Uterus (tissue), 4 donors: ENCODE results near the gene SETD1A. TPM values are rescaled to one million over a fixed set of nuclear protein-coding genes. Genes with fewer than 3 reads are reported as not detected.

Experiments
- DNase-seq, 2 donors: peaks; one replicate each; pipeline ENCODE4 v3.0.0-alpha.2; 2019 to 2020
- H3K27ac ChIP-seq, 2 donors: fragments of 200-600 bp; sonication (generic); 1 replicate in 1 of 2; 2 replicates in 1 of 2; pipeline ENCODE4 v1.5.1; 2016 to 2018
- H3K27me3 ChIP-seq, 2 donors: fragments of 200-600 bp; sonication (generic); one replicate each; pipeline ENCODE4 v1.5.1; 2018 to 2019; ENCODE audit warnings: control low read depth in 1 of 2
- H3K36me3 ChIP-seq, 2 donors: fragments of 200-600 bp; sonication (generic); one replicate each; pipeline ENCODE4 v1.5.1; 2019; ENCODE audit warnings: control low read depth in 1 of 2
- H3K4me1 ChIP-seq, 2 donors: fragments of 200-600 bp; sonication (generic); one replicate each; pipeline ENCODE4 v1.5.1; 2018 to 2019; ENCODE audit warnings: control low read depth in 1 of 2
- H3K4me3 ChIP-seq, 2 donors: fragments of 200-600 bp; sonication (generic); 1 replicate in 1 of 2; 2 replicates in 1 of 2; pipeline ENCODE4 v1.5.1; 2018 to 2019; ENCODE audit warnings: mild to moderate bottlenecking in 1 of 2
- H3K9me3 ChIP-seq, 2 donors: fragments of 200-600 bp; sonication (generic); one replicate each; pipeline ENCODE4 v1.5.1; 2019; ENCODE audit warnings: control low read depth in 1 of 2
- CTCF ChIP-seq, 4 experiments: fragments of 200-600 bp in 2 of 4; fragments of 450-650 bp in 2 of 4; sonication (generic) in 2 of 4; IDR thresholded peaks; one replicate each; pipeline ENCODE4 v1.5.1; 2016 to 2019; ENCODE audit warnings: antibody characterized with exemption in 4 of 4, mild to moderate bottlenecking in 2 of 4, moderate library complexity in 1 of 4
- POLR2A ChIP-seq, 2 donors: fragments of 450-650 bp; IDR thresholded peaks; one replicate each; pipeline ENCODE4 v1.6.1; 2016; ENCODE audit warnings: antibody characterized with exemption in 2 of 2, mild to moderate bottlenecking in 1 of 2, moderate library complexity in 1 of 2
- intact Hi-C: fragments of 100-400 bp; cut with DNase I; formaldehyde crosslinking; loops from one replicate; pipeline ENCODE4 v1.15.1; 2023; ENCODE audit warnings: low total_unique reads
- total RNA-seq, 4 donors: library from RNA; depleted of rRNA in 3 of 4; stranded (reverse); fragments of >200 nt in 3 of 4; gene quantifications; one replicate each; pipeline versions ENCODE4 v1.1.0 to v1.2.4, GENCODE V29; 2014 to 2023
- donor health status: DM: yes; HTN: yes; CAD: no.

SETD1A gene
- total RNA-seq, 4 donors from 2014 or later: 2.1 to 31.7 (median 3.5) TPM

GRCh38 chr16:31004658-31005057, 47.1 kb downstream of the SETD1A start:
- peaks cover 0 to under 1% of the 10 kb centered on the region in 2 donors for H3K27me3 ChIP-seq
- no peak overlapping the region for H3K27ac ChIP-seq
- intact Hi-C loops: no loop called here

GRCh38 chr16:31005350-31006085, 48.0 kb downstream of the SETD1A start:
- Histone ChIP-seq H3K36me3 (no peaks in the 10 kb centered on the region), H3K27ac (no peak overlapping the region), H3K4me1 (no peaks in the 10 kb centered on the region), H3K4me3 (no peak overlapping the region), H3K27me3 (peaks cover 0 to 6% of the 10 kb centered on the region in 2 donors), H3K9me3 (no peaks in the 10 kb centered on the region)
- intact Hi-C loops: no loop called here
- DNase-seq: no peak
- TF ChIP-seq CTCF (IDR thresholded peaks at IDR 0.05) (no peak), POLR2A (IDR thresholded peaks at IDR 0.05) (no peak)

More at GRCh38 chr16:31004658-31005057, 47.1 kb downstream of the SETD1A start:
- H3K36me3 ChIP-seq: no peaks in the 10 kb centered on the region
- no peaks in the 10 kb centered on the region for H3K9me3 ChIP-seq
- H3K4me1 ChIP-seq: no peaks in the 10 kb centered on the region
- DNase-seq: no peak
- TF ChIP-seq CTCF (IDR thresholded peaks at IDR 0.05) (no peak), POLR2A (IDR thresholded peaks at IDR 0.05) (no peak)
- no peak overlapping the region for H3K4me3 ChIP-seq

- no peak overlapping the region for H3K27ac ChIP-seq
- TF ChIP-seq POLR2A (IDR thresholded peaks at IDR 0.05) (no peak), CTCF (IDR thresholded peaks at IDR 0.05) (no peak)
These were observed 48.5 kb downstream of the SETD1A start for GRCh38 chr16:31006086-31006385.

GRCh38 chr16:31006589-31006988, 49.0 kb downstream of the SETD1A start:
- H3K9me3 ChIP-seq: no peaks in the 10 kb centered on the region
- no peak for DNase-seq
- H3K4me1 ChIP-seq: no peaks in the 10 kb centered on the region
- no peaks in the 10 kb centered on the region for H3K36me3 ChIP-seq
- no peak overlapping the region for H3K27ac ChIP-seq
- intact Hi-C loops: no loop called here
- peaks cover 0 to 6% of the 10 kb centered on the region in 2 donors for H3K27me3 ChIP-seq
- H3K4me3 ChIP-seq: no peak overlapping the region
- no peak for TF ChIP-seq POLR2A (IDR thresholded peaks at IDR 0.05)
- TF ChIP-seq CTCF (IDR thresholded peaks at IDR 0.05): no peak

More at GRCh38 chr16:31006086-31006385, 48.5 kb downstream of the SETD1A start:
- Histone ChIP-seq H3K36me3 (no peaks in the 10 kb centered on the region), H3K4me1 (no peaks in the 10 kb centered on the region), H3K9me3 (no peaks in the 10 kb centered on the region), H3K4me3 (no peak overlapping the region), H3K27me3 (peaks cover 0 to 6% of the 10 kb centered on the region in 2 donors)
- no peak for DNase-seq
- intact Hi-C loops: no loop called here

GRCh38 chr16:31007684-31008083, 50.1 kb downstream of the SETD1A start:
- intact Hi-C loops: no loop called here
- DNase-seq: no peak
- H3K4me1 ChIP-seq: no peaks in the 10 kb centered on the region
- peaks cover 0 to 6% of the 10 kb centered on the region in 2 donors for H3K27me3 ChIP-seq
- no peak overlapping the region for H3K27ac ChIP-seq
- TF ChIP-seq CTCF (IDR thresholded peaks at IDR 0.05) (no peak), POLR2A (IDR thresholded peaks at IDR 0.05) (no peak)
- no peak overlapping the region for H3K4me3 ChIP-seq
- H3K36me3 ChIP-seq: no peaks in the 10 kb centered on the region
- no peaks in the 10 kb centered on the region for H3K9me3 ChIP-seq
